Type B pancreatic cell (in vitro differentiated cells): Measurements from ENCODE around the gene PAPOLA. TPM values are rescaled to one million over a fixed set of nuclear protein-coding genes. Genes with fewer than 3 reads are reported as not detected.

Experiments
- DNase-seq: peaks from one replicate; pipeline ENCODE4 v3.0.0; 2021; ENCODE audit warnings: mixed read lengths; ENCODE audit not compliant: unreplicated experiment; ENCODE audit errors: extremely low spot score
- H3K27ac Mint-ChIP-seq: 2 replicates; pipeline ENCODE4 v1.8.0; 2021; ENCODE audit warnings: mild to moderate bottlenecking, mixed read lengths
- H3K27me3 Mint-ChIP-seq: 2 replicates; pipeline ENCODE4 v1.8.0; 2021; ENCODE audit warnings: mixed read lengths
- H3K36me3 Mint-ChIP-seq: 2 replicates; pipeline ENCODE4 v1.8.0; 2021; ENCODE audit warnings: mixed read lengths
- H3K4me1 Mint-ChIP-seq: one replicate; pipeline ENCODE4 v1.8.0; 2021; ENCODE audit warnings: mixed read lengths; ENCODE audit not compliant: unreplicated experiment
- H3K4me3 Mint-ChIP-seq: 2 replicates; pipeline ENCODE4 v1.8.0; 2021; ENCODE audit warnings: mild to moderate bottlenecking, mixed read lengths
- H3K9me3 Mint-ChIP-seq: 2 replicates; pipeline ENCODE4 v1.8.0; 2021; ENCODE audit warnings: mixed read lengths
- CTCF ChIP-seq: fragments of 200-600 bp; sonication (generic); conservative IDR thresholded peaks from 2 replicates; pipeline ENCODE4 v1.5.0; 2021; ENCODE audit warnings: antibody characterized with exemption, mild to moderate bottlenecking
- total RNA-seq: library from RNA; stranded (reverse); gene quantifications from 2 replicates; pipeline ENCODE4 v1.2.1, GENCODE V29; 2021; ENCODE audit warnings: low replicate concordance

The PAPOLA gene
- total RNA-seq, 1 donor from 2014 or later = 210 TPM

- Mint-ChIP-seq H3K27me3 (peaks cover 17% of the 10 kb centered on the region), H3K36me3 (no peaks in the 10 kb centered on the region), H3K4me1 (peaks cover 7% of the 10 kb centered on the region), H3K27ac (no peak overlapping the region), H3K4me3 (no peak overlapping the region), H3K9me3 (no peaks in the 10 kb centered on the region)
- no peak for DNase-seq
- TF ChIP-seq CTCF = no peak
Observed at GRCh38 chr14:96590190-96590864, 88.1 kb downstream of the PAPOLA start.

- H3K27me3 Mint-ChIP-seq = peaks cover 6% of the 10 kb centered on the region
- DNase-seq = no peak
- peak overlapping the region; percentile 44 for H3K4me3 Mint-ChIP-seq
- no peaks in the 10 kb centered on the region for H3K9me3 Mint-ChIP-seq
- H3K27ac Mint-ChIP-seq = no peak overlapping the region
- H3K4me1 Mint-ChIP-seq = peaks cover 7% of the 10 kb centered on the region
- no peak for TF ChIP-seq CTCF
- H3K36me3 Mint-ChIP-seq = no peaks in the 10 kb centered on the region
Observed at GRCh38 chr14:96592591-96593386, 90.6 kb downstream of the PAPOLA start.

DNA sequence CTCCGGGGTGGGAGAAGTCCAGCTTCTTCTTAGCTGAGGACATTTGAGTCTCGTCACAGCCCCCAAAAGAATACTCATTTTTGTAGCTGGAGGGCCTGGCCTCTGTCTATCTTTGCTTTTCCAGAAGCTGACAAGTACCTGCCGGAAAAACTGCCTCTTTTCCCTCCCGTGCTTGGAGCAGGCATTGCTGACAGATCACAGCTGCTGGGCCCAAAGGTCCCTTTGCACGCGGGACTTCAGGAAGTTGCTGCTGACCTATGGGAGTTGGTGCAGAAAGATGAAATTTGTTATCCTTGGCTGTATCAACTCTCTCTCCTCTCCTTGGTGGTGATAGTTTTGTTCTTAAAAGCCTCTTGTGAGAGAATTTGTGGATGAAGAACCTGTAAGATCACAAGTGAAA, 92.8 kb downstream of the PAPOLA start:
- TF ChIP-seq CTCF = no peak
- peaks cover 3% of the 10 kb centered on the region for H3K27me3 Mint-ChIP-seq
- DNase-seq = no peak
- no peaks in the 10 kb centered on the region for H3K4me1 Mint-ChIP-seq
- no peak overlapping the region for H3K27ac Mint-ChIP-seq
- no peak overlapping the region for H3K4me3 Mint-ChIP-seq
- no peaks in the 10 kb centered on the region for H3K36me3 Mint-ChIP-seq
- H3K9me3 Mint-ChIP-seq = no peaks in the 10 kb centered on the region

GRCh38 chr14:96597680-96598079, 95.5 kb downstream of the PAPOLA start:
- peaks cover 7% of the 10 kb centered on the region for H3K9me3 Mint-ChIP-seq
- H3K27ac Mint-ChIP-seq = no peak overlapping the region
- no peak for TF ChIP-seq CTCF
- no peak for DNase-seq
- no peaks in the 10 kb centered on the region for H3K4me1 Mint-ChIP-seq
- H3K36me3 Mint-ChIP-seq = no peaks in the 10 kb centered on the region
- H3K27me3 Mint-ChIP-seq = peaks cover 4% of the 10 kb centered on the region
- no peak overlapping the region for H3K4me3 Mint-ChIP-seq

- DNase-seq = no peak
- Mint-ChIP-seq H3K27me3 (peaks cover 4% of the 10 kb centered on the region), H3K9me3 (peaks cover 7% of the 10 kb centered on the region), H3K4me1 (no peaks in the 10 kb centered on the region), H3K4me3 (no peak overlapping the region), H3K36me3 (no peaks in the 10 kb centered on the region), H3K27ac (no peak overlapping the region)
- no peak for TF ChIP-seq CTCF
Observed at GRCh38 chr14:96598332-96598928, 96.2 kb downstream of the PAPOLA start.
